GM19035 (cell line): ENCODE results near the gene SLAMF8.

Experiments
- ATAC-seq: cut with Tn5 transposase; IDR thresholded peaks from one replicate; pipeline ENCODE4 v1.9.1; 2021; ENCODE audit not compliant: unreplicated experiment

Gene SLAMF8

DNA sequence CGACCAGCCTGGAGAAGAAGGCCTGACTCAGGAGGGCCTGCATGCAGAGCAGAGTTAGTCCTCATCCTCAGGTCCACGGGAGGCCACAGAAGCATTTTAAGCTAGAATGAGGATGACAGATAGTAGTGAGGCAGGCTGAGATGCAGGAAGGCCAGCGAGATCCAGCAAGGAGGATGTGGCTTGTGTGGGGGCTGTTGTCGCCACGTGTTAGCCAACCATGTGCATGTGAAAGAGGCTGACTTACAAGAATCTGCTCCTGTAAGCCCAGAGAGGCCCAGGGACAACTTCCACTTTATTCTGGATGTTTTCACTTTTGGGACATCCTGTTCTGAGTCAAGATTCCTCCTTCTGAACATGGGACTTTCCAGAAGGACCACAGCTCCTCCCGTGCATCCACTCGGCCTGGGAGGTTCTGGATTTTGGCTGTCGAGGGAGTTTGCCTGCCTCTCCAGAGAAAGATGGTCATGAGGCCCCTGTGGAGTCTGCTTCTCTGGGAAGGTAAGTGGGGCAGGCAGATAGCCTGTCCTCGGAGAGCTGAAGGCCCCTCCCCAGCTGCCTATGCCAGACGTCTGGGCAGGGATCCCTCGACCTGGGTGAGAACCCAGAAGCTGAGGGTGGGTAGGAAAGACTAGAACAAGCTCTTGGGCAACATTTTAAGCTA lies at the start of gene SLAMF8:
SLAMF8 (plus strand) TSS at position 433 of the 661 bp plus-strand sequence; CDS start at position 459, 26 bp downstream.
- no peak for ATAC-seq

DNA sequence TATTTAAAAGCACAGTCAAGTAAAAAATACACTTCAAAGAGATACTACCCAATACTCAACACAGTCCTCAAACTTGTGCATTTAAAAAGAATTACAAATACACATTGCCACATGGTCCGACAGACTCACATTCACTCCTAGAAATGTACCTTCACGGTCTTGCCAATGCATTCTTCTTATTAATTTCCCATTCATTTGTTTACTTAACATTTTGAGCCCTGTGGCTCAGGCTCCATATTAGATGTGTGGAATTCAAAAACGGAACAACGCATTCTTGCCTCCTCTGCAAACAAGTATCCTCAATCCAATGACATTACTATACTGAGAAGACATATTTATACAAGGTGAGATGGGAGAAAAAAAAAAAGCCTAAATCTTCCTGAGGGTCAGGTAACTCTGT lies 48.4 kb upstream of the SLAMF8 start:
- no peak for ATAC-seq

DNA sequence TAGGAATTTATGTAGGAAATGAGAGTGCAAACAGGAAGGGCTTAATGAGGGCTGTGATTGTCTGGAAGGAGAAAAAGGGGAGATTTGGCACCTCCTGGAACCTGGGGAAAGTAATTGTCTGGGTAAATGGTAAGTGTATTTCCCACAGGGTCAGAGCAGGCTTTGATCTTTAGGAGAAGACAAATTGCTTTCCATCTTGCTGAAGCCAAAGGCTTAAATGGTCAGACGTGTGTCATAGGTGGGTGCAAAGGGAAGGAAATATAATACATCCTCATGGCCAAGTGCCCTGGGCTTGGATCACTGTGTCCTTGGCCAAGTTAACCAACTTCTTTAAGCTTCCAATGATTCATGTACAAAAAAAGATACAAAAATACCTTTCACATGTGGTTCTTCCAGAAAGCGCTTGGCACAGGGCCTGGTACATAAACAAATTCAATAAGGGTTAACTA lies 47.2 kb upstream of the SLAMF8 start:
- ATAC-seq, result no peak

DNA sequence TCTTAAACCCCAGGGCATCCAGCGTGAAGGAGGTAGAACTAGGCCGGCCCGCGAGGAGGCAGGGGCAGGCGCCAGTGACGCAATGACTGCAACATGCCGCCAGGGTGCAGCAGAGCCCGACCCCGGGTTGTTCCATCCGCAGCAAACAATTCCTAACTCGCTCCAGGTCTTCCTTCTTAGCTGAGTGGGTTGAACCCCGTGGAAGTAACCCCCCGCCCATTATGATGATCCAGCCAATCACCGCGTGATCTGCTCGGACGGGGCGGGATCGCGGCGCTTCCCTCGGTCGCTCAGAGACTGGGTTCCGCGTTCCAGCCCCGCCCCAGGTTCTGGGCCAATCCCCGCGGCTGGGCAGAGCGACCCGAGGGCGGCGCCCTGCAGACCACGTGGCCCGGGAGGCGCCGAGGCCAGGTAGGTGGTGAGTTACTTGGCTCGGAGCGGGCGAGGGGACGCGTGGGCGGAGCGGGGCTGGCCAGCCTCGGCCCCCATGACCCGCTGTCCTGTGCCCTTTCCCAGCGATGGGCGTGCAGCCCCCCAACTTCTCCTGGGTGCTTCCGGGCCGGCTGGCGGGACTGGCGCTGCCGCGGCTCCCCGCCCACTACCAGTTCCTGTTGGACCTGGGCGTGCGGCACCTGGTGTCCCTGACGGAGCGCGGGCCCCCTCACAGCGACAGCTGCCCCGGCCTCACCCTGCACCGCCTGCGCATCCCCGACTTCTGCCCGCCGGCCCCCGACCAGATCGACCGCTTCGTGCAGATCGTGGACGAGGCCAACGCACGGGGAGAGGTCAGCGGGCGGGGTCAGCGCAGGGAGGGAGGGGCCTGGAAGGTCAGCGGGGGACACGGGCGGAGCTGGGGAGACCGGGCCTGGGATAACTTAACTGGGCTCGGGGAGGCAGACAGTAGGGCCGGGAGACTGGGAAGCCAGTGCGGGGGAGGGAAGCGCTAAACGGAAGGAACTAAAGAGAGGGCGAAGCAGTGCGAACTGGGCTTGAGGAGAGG lies 45.8 kb upstream of the SLAMF8 start, which contains the start of gene DUSP23:
DUSP23 (plus strand) TSS at position 380 of the 1,000 bp plus-strand sequence; CDS start at position 519, 139 bp downstream.
- peak; percentile 98 for ATAC-seq

DNA sequence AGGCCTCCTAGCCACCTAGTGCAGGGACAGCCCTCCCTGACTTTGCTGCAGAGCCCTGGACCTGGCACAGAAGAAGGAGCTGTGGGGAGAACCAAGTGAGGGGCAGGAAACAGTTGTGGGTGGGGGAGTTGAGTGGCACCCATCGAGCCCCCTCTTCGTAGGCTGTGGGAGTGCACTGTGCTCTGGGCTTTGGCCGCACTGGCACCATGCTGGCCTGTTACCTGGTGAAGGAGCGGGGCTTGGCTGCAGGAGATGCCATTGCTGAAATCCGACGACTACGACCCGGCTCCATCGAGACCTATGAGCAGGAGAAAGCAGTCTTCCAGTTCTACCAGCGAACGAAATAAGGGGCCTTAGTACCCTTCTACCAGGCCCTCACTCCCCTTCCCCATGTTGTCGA lies 44.7 kb upstream of the SLAMF8 start:
- ATAC-seq, result no peak

DNA sequence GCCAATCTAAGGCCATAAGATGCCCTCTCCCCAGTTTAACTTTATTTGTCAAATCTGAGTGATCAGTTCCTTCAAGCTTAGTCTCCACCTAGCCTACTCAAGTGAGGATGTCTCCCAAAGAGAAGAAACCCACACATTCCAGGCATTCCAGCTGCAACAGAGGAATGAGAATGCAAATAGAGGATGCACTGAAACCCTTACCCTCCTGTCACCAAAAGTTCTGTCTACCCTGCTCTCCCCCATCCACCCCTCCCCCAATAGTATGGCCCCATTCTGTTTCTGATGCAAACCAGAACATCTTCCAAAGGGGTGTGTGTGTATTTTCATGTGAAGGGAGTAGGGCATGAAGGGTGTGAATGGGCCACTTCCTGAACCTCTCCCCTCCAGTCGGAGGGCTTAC lies 42.9 kb upstream of the SLAMF8 start:
- no peak for ATAC-seq

DNA sequence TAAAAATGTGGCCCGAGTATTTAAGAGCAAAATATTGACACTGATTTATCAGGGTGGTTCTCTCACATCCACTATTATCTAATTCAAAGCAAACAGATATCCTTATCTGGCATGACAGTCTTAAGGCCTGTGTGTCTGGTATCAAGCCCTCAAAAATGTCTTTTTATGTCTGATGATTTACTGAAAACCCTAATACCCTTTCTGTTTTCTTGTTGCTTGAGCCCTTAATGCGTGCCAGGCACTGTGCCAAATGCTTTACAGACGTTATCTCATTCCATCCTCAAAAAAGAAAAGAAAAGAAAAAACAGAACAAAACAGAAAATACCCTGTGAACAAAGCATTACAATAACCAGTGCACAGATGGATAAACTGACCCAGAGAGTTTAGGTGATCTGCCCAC lies 40.2 kb upstream of the SLAMF8 start:
- no peak for ATAC-seq

DNA sequence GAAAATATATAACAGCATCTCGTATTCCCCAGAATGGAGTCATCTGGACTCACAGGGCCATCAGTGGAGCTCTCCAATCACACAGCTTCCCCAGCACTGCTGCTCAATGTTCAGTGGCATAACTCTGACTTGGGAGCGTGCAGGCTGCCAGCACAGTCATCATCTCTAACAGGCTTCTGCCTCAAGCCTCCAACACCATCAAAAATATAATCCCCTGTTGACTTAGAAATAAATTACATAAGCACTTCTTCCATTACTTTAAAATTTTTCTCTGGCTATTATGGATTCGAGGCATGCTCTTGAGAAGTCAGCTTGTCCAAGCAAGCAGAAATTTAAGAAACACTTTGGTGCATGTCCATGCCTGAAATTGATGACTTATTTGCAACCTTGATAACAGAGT lies 39.7 kb upstream of the SLAMF8 start:
- ATAC-seq, result no peak

DNA sequence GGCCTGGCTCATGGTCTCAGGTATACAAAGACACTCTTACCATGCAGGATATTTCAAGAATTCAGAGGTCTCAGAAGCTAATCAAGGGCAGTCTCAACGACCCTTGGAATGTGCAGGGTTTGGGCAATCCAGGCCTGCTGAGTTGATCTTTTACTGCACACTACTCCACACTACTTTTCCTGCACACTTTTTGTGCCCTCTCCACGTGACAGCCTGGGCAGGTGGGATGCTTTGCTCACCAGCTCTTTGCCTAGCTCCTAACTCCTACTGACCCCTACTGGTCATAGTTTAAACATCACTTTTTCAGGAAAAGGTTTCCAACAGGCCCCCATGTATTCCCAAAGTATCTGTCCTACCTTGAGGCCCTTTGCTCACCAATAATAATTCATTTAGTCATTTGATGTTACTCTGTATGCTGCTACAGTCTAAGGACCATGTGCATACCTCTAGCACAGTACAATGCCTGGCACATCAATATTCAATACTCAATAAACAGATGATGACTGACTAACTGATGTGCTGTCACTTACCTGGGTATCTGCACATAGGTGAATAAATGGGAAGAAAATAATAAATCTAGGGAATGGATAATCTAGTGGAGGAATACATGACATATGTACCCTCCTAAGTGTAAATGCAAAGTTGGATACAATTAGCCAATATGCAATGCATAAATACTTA lies 36.3 kb upstream of the SLAMF8 start:
- no peak for ATAC-seq

DNA sequence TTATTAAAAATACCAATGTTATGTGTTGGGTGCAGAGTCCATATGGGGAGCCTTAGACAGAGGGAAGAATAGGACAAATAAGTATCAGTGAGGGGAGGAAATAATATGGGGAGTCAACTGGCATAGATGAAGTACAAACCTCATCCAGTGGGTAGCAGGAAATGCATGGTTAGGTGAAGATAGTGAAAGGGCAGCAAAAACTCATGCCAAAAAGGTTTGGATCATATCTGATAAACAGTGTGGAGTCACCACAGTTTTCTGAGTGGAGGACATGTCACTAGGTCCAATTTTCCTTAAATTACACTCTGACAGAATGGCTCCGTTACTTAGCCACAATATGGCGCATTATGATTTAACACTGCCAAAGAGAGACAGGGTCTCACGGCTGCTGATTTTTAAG lies 35.6 kb upstream of the SLAMF8 start:
- ATAC-seq, result no peak

DNA sequence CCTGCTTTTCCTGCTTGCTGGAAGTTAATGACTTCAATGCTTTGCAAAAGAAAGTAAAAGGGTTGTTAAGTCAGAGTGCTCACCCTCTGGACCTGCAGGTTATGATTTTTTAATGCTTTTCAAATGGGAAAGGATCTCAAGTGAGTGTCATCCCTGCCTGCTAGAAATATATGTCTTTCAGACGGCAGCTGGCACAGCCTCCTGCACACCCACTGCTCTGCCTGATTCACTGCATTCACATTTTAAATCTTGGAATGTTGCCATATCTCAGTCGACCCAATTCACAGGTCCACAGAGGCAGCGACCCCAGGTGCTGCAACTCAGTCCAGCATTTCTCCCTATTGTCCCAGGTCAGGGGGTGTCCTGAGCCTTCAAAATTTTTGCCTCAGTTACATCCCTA lies 35.2 kb upstream of the SLAMF8 start:
- ATAC-seq, result no peak

DNA sequence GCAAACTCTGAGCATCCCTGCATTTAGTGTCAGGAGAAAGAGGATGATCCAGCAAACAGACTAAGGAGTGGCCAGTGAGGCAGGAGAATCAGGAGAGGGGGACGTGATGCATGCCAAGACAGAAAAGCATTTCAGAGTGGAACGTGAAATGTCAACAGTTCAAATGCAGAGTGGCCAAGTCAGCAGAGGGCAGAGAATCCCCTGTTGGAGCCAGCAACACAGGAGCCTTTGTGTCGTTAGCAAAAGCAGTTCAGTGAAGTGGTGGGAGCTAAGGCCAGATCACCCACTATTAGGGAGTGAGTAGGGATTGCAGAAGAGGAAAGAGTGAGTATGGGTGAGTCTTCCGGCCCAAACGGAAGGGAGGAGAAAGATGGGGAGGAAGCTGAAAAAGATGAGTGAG lies 31.1 kb upstream of the SLAMF8 start:
- ATAC-seq, result no peak

DNA sequence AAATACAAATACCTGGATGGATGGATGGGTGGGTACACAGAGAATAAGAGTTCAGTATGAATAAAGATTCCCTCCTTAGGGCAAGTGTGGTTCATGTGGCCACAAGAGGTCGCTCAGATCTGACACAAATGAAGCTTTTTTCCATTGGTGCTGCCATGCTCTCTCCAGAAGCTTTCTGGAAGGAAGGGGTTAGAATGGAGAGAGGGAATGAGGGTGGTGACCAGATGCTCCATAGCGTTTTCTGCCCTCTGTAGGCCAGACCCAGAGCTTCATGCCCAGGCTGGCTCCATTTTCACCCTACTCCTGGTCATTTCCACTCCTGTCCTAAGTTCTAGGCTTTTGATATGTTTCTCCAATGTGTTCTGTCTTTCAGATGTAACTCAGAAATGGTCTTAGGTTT lies 27.8 kb upstream of the SLAMF8 start:
- ATAC-seq, result no peak

DNA sequence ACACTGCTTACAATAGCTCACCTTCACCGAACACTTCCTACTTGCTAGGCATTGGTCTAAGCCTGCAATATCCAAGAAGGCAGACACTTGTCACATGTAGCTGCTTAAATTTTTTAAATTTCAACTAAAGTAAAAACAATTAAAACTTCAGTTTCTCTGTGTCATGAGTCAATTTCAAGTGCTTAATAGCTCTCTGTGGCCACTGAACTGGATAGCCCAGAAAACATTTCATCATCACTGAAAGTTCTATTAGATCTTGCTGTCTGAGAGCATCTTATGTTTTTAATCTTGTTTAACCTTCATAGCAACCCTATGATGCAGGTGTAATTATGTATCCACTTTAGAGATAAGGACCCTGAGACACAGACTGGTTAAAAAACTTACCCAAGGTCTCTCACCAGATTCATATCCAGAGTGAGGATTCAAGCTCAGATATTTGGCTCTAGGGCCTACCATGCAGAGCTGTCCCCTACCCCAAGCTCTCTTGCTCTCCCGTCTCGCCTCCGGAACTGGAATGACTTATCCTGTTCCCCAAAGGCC lies 27.2 kb upstream of the SLAMF8 start:
- no peak for ATAC-seq

DNA sequence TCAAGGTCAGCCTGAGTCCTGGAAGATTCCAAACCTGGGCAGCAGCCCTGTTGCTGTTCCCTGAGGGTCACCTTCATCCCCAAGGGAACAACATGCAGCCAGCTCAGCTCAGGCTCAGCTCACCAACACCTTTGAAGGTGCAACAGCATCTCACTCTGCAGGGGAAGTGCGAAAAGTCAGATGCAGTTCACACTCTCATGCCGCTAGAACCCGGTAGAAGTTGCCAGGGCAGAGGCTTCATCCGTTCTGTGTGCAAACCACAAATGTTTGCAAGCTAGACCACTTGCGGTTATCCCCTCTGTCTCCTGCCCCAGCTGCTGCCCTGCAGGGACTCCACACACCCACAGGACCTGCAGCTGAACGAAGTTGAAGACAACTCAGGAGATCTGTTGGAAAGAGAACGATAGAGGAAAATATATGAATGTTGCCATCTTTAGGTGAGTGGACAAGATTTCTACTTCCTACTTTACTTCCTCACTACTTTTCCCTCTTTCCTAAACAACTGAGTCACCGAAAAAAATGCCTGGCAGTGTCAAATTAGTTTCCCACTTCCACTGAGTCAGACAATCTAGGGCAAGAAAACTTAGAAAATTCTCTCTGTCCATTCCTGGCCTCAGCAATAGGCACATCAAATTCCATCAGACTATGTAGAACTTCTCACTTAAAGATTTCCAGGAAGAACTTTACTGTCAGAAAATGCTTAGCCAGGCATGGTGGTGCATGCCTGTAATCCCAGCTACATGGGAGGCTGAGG lies 26.3 kb upstream of the SLAMF8 start:
- peak; percentile 63 for ATAC-seq

DNA sequence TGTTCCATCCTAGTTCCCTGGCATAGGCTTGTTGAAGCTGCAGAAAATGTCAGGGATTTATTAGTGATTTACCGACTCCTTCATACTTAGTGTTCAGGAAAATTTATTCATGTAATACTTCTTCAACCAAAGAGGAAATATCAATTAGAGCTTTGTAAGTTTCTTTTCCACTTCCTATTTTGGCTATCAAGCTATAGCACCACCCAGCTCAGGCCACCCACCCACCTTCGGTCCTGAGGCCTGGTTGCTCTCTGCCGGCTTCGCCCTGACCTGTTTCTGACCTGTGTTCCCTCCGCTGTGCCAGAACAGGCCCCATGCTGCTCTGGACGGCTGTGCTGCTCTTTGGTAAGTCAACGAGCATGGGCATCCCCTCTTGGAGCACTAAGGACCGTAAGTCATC lies 24.6 kb upstream of the SLAMF8 start, which contains the start of gene FCRL6:
FCRL6 (plus strand) TSS at position 250 of the 400 bp plus-strand sequence; CDS start at position 315, 65 bp downstream.
- ATAC-seq, result no peak

DNA sequence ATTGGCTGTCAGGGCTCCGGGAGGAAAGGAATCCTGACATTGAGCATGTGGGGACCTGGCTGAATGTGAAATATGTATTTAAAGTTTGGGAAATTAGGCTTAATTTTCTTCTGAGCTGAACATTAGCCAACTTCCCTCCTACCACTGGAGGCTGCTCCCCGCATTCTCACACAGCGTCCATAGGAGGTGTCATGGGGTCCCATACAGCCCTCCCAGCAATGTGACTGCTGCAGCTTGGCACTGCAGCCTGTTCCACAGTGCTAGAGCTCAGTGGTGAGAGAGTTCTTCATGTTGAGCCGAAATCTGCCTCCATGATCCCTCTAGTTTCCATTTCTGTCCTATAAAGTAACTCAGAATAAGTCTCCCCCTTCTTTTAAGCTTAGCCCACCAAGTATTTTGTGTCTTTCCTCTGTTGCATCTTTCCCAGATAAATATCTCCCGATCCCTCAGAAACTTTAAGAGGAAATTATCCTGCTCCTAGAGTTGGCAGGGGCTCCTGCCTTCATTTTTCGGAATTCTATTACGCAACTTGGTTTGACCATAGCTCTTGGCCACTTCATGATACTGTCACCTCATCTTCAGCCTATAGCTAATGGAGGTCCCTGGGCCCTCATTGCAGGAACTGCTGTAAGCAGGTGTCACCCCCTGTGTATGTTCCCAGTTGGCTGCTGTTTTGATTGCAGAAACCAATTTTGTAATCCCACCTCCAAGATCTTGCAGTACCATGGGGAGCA lies 22.6 kb upstream of the SLAMF8 start:
- ATAC-seq, result no peak

DNA sequence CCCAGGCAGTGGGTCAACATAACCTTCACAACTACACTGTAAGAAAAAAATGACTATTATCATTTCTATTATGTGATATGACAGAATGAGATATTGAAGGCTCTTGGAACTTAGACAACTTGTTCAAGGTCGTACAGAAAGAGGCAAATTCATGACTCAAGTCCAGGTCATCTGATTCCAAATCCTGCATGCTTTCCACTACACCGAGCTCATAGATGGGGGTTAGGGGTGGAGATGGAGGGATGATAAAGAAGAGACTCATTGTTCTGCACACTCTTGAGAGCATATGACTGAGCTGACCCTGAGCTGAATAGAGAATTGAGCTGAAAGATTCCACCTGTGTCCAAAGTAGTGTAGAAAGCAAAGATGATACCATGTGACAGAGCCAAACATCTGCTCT lies 21.7 kb upstream of the SLAMF8 start:
- ATAC-seq, result no peak

DNA sequence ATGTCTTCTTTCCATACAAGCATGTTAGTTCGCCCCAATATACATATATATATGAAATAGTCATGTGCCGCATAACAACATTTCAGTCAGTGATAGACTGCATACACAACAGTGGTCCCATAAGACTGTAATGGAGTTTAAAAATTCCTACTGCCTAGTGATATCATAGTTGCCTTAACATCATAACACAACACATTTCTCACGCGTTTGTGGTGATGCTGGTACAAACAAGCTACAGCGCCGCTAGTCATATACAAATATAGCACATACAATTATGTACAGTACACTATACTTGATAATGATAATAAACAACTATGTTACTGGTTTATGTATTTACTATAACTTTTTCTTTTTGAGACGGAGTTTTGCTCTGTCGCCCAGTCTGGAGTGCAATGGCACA lies 10.7 kb upstream of the SLAMF8 start:
- no peak for ATAC-seq
